ENCODE results near the gene BNIPL.

Gene BNIPL

DNA sequence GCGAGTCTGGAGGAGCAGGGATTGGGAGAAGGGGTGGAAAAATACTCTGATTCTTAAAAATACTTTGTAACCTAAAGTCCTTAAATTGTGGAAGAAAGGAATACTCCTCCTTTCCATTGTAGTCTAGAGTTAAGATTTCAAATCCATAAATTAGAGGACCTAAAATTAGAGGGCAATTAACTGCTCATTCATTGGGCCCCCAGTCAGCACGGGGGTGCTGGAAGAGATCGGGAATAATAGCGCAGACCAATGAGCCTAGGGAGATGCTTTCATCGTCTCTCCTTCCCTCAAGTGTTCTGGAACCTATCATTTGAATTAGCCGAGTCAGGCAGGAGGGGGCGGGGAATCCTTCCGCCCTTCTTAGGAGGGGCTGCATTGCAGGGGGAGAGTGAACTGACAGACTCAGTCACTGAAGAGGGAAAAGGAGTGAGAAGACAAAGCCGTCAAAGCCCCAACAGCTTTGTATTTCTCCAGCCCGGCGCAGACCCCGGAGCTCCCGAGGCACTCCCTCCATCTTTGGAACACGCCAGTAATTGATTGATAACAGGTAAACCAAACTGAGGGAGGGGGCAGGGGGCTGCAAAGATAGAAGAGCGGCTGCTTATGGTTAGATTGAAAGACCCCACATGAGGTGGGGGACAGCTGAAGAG lies 23.7 kb downstream of the BNIPL start, which contains the start of gene MLLT11:
Gene MLLT11 (plus strand): TSS at position 391 of the 650 bp plus-strand sequence. CDS start 6,828 bp downstream, outside the sequence.
- DNase-seq (ENCODE audit: insufficient read length), result no peak
- TF ChIP-seq TAF1 (IDR thresholded peaks at IDR 0.05; ENCODE audit: borderline replicate concordance, low read depth, low read length), result 0 out of 2 replicates have a peak, but pooled peaks have one; percentile 46
- no peak for TF ChIP-seq POLR2A (IDR thresholded peaks at IDR 0.05; ENCODE audit: low read depth, low read length)
- no peak for TF ChIP-seq POLR2AphosphoS5 (IDR thresholded peaks at IDR 0.05; ENCODE audit: low read depth, low read length)
- FAIRE-seq, result no peak

GRCh38 chr1:151060657-151061421 lies 24.5 kb downstream of the BNIPL start:
- FAIRE-seq (no peak), DNase-seq (ENCODE audit: insufficient read length) (no peak)
- TF ChIP-seq TAF1 (IDR thresholded peaks at IDR 0.05; ENCODE audit: borderline replicate concordance, low read depth, low read length) (no peak), POLR2AphosphoS5 (IDR thresholded peaks at IDR 0.05; ENCODE audit: low read depth, low read length) (no peak), POLR2A (IDR thresholded peaks at IDR 0.05; ENCODE audit: low read depth, low read length) (no peak)

DNA sequence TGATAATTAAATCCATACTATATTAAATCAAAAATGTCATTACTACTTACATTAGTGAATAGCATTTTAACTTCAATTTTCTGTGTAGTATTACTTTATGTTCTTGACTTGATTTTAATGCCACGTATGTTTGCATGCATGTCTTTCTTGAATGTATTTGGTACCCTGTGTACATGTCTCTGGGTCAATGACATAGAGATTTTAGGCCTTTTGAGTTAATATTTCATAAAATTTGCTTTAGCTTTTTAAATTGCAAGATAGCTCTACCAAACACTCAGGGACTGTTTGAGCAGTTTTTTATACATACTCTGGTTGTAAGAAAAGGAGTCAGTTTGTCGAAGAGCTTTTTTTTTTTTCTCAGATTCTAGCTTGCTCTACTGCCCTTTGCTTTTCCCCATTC lies 25.3 kb downstream of the BNIPL start:
- TF ChIP-seq POLR2AphosphoS5 (IDR thresholded peaks at IDR 0.05; ENCODE audit: low read depth, low read length), result no peak
- no peak for TF ChIP-seq POLR2A (IDR thresholded peaks at IDR 0.05; ENCODE audit: low read depth, low read length)
- TF ChIP-seq TAF1 (IDR thresholded peaks at IDR 0.05; ENCODE audit: borderline replicate concordance, low read depth, low read length), result no peak
- DNase-seq (ENCODE audit: insufficient read length), result no peak
- FAIRE-seq, result no peak

- no peak for FAIRE-seq
- DNase-seq (ENCODE audit: insufficient read length), result no peak
- TF ChIP-seq TAF1 (IDR thresholded peaks at IDR 0.05; ENCODE audit: borderline replicate concordance, low read depth, low read length) (no peak), POLR2AphosphoS5 (IDR thresholded peaks at IDR 0.05; ENCODE audit: low read depth, low read length) (no peak), POLR2A (IDR thresholded peaks at IDR 0.05; ENCODE audit: low read depth, low read length) (no peak)
Observed at GRCh38 chr1:151062741-151063371, 26.5 kb downstream of the BNIPL start.

GRCh38 chr1:151065089-151065645 lies 28.8 kb downstream of the BNIPL start:
- FAIRE-seq, result no peak
- TF ChIP-seq TAF1 (IDR thresholded peaks at IDR 0.05; ENCODE audit: borderline replicate concordance, low read depth, low read length) (no peak), POLR2AphosphoS5 (IDR thresholded peaks at IDR 0.05; ENCODE audit: low read depth, low read length) (no peak), POLR2A (IDR thresholded peaks at IDR 0.05; ENCODE audit: low read depth, low read length) (no peak)
- no peak for DNase-seq (ENCODE audit: insufficient read length)

GRCh38 chr1:151067185-151067584 lies 30.8 kb downstream of the BNIPL start:
- TF ChIP-seq POLR2A (IDR thresholded peaks at IDR 0.05; ENCODE audit: low read depth, low read length) (no peak), POLR2AphosphoS5 (IDR thresholded peaks at IDR 0.05; ENCODE audit: low read depth, low read length) (no peak), TAF1 (IDR thresholded peaks at IDR 0.05; ENCODE audit: borderline replicate concordance, low read depth, low read length) (no peak)
- FAIRE-seq, result no peak
- DNase-seq (ENCODE audit: insufficient read length), result no peak

DNA sequence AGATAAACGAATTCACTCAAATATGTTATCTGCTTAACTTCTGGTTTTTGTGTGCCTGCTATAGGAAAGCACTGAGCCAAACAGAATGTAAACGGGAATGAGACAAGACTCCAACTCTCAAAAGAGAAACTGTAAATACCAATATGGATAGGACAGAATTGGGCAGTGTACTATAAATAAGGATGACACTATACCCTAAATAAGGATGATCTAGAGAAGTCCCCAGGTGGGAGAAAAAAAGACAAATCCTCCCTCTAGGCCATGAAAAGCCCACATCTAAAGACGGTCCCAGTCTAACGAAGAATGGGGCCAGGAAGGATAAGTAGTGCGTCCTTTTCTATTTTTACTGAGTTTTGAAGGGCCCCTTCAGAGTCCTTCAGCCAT lies 32.7 kb downstream of the BNIPL start:
- no peak for FAIRE-seq
- no peak for DNase-seq (ENCODE audit: insufficient read length)
- TF ChIP-seq TAF1 (IDR thresholded peaks at IDR 0.05; ENCODE audit: borderline replicate concordance, low read depth, low read length) (no peak), POLR2AphosphoS5 (IDR thresholded peaks at IDR 0.05; ENCODE audit: low read depth, low read length) (no peak), POLR2A (IDR thresholded peaks at IDR 0.05; ENCODE audit: low read depth, low read length) (no peak)

DNA sequence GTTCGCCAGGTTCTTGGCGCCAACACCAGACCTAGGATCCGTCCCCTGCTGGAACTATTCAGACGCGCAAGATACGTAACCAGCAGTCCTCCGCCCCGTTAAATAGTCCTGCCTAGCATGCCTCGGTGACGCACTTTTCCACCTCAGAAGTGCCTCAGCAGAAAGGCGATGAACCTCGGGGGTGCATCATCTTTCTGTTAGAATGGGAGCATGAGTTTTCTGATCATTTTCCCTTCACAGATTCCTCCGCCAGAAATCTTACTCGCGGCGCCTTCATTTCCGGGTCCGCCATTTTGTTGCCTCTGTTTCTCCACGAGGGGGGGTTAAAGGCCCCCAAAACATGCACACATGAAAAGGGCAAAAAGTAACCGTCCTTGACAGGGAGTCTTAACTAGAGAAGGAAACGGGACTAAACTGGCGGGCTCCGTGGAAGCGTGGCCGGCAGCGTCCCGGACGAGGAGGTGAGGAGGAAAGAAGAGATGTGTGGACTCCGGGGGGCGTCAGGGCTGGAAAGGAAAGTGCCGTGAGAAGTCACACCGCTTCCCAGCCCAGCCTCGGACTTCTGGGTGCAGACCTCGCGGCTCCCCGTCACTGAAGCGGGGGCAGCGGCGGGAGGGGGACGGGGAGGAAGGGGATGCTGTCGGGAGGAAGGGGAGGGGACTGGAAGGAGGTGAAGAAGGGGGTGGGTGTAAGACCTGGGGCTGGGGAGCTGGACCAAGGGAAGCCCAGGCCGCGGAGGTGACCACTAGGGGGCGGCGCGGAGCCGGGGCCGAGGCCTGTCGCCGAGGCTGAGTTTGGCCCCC lies 34.3 kb downstream of the BNIPL start, which contains the start of gene GABPB2:
Gene GABPB2 (plus strand): TSS at position 288 of the 803 bp plus-strand sequence. CDS start 17,429 bp downstream, outside the sequence.
- TF ChIP-seq POLR2AphosphoS5 (IDR thresholded peaks at IDR 0.05; ENCODE audit: low read depth, low read length) (peak; percentile 97), POLR2A (IDR thresholded peaks at IDR 0.05; ENCODE audit: low read depth, low read length) (peak; percentile 96), TAF1 (IDR thresholded peaks at IDR 0.05; ENCODE audit: borderline replicate concordance, low read depth, low read length) (peak; percentile 81)
- FAIRE-seq (peak; percentile 87), DNase-seq (ENCODE audit: insufficient read length) (peak; percentile 88)

DNA sequence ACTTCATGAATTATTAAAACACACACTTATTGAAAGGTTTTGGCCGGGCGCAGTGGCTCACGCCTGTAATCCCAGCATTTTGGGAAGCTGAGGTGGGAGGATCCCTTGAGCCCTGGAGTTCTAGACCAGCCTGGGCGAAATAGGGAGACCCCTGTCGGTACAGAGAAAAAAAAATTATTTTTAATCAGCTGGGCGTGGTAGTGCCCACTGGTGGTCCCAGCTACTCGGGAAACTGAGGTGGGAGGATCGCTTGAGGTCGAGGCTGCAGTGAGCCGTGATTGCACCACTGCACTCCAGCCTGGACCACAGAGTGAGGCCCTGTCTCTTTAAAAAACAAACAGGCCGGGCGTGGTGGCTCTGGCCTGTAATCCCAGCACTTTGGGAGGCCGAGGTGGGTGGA lies 35.8 kb downstream of the BNIPL start:
- no peak for FAIRE-seq
- DNase-seq (ENCODE audit: insufficient read length), result no peak
- TF ChIP-seq POLR2A (IDR thresholded peaks at IDR 0.05; ENCODE audit: low read depth, low read length) (no peak), TAF1 (IDR thresholded peaks at IDR 0.05; ENCODE audit: borderline replicate concordance, low read depth, low read length) (no peak), POLR2AphosphoS5 (IDR thresholded peaks at IDR 0.05; ENCODE audit: low read depth, low read length) (no peak)

DNA sequence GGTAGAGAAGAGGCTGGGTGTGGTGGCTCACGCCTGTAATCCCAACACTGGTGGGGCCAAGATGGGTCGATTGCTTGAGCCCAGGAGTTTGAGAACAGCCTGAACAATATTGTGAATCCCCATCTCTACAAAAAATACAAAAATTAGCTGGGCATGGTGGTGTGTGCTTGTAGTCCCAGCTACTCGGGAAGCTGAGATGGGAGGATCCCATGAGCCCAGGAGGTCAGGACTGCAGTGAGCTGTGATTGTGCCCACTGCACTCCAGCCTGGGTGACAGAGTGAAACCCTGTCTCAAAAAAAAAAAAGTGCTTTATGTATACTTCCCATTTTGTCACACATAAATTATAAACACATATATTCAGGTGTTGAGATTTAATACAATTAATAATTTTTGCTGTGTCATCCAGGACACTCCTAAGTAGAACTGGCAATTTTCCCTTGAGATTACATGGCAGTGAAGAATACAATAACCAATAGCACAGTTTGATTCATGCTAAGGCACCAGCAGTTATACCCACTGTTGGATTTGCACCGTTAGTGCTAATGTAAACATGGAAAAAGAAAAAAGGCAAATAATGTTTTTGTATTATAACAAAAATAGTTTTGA lies 49.7 kb downstream of the BNIPL start:
- no peak for FAIRE-seq

More for the DNA sequence above, 49.7 kb downstream of the BNIPL start:
- no peak for DNase-seq (ENCODE audit: insufficient read length)
- TF ChIP-seq POLR2AphosphoS5 (IDR thresholded peaks at IDR 0.05; ENCODE audit: low read depth, low read length) (no peak), TAF1 (IDR thresholded peaks at IDR 0.05; ENCODE audit: borderline replicate concordance, low read depth, low read length) (no peak), POLR2A (IDR thresholded peaks at IDR 0.05; ENCODE audit: low read depth, low read length) (no peak)

All from GM12892 (cell line).